ENCODE results near the gene PRDX2. TPM values are rescaled to one million over a fixed set of nuclear protein-coding genes. Genes with fewer than 3 reads are reported as not detected.
"Not testable (repeated sequence)": the region's sequence is repeated elsewhere in the genome, so short reads cannot be mapped to it uniquely, and the experiment has no call there.

Gene PRDX2
- polyA plus RNA-seq, 2 donors, result 157 to 323 TPM

DNA sequence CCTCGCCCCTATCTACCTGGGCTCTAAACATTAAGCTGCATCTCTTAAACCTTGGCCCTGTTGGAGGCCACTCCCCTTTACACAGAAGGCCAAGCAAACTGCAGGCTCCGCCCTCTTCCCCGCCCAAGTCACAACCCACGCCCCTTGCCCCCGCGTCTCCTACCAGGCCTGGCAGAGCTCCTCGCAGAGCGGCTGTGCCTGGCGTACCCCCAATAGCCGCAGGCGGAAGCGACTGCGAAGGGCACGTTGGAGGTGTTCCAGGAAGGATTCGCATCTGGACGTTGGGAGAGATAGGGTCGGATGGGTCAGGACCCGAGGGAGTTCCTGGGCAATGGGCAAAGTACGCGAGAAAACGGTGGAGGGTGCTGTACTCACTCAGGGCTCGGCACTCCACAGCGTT is 26.9 kb upstream of the PRDX2 start:
- Histone ChIP-seq H3K4me3 (ENCODE audit: low read depth in 1 of 2, low read length in 2 of 2) (no peak overlapping the region), H3K4me1 (ENCODE audit: control insufficient read depth in 2 of 2, insufficient read depth in 2 of 2, low read length in 1 of 2) (peaks cover 4 to 10% of the 10 kb centered on the region in 2 donors), H3K27me3 (ENCODE audit: control insufficient read depth in 1 of 2, insufficient read depth in 2 of 2, low read length in 2 of 2) (peaks cover 0 to 1% of the 10 kb centered on the region in 2 donors), H3K36me3 (ENCODE audit: control insufficient read depth in 2 of 2, insufficient read depth in 2 of 2, low read length in 1 of 2) (no peaks in the 10 kb centered on the region), H3K9me3 (ENCODE audit: control insufficient read depth in 2 of 2, insufficient read depth in 1 of 2, low read depth in 1 of 2, low read length in 1 of 2) (no peaks in the 10 kb centered on the region), H3K27ac (ENCODE audit: low read depth in 2 of 2, low read length in 1 of 2) (no peak overlapping the region)
- WGBS, 2 donors, result 7% methylated on average over 23 of the region's 23 CpGs

DNA sequence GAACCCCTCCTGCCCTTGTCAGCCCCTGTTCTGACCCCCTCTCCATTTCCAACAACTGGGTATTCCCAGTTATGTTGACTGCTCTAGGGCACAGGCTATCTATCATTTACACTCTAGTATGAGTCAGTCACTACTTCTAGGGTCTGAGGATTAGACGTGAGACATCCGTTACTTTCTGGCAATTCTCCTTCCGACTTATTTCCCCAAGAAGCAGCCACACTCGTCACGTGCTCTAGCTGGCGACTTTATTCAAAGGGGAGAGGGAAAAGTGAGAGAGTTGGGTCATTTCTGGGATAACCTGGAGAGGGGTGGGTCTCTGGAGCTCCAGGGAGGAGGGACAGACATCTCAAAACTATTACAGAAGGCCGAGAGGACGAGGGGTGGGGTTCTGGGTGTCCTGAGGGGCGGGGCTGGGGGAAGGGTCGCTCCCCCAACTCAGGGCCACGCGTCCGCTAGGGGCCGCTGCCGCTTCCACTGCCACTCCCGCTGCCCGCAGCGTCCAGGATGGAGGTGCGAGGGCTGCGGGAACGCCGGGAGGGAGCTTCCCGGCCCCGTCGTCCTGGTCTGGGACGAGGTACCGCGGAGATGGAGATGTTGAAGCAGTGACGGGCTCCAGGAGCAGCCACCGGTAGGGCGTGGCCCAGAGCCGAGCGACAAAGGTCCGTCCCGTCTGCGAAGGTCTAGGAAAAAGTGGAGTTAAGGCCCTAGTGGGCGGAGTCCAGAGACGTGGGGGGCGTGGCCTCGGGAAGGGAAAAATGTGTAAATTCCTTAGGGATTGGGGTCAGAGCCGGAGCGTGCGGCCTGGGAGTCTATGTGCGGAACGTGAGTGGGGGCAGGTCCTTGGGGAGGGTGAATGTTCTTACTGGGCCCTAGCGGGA is 23.9 kb upstream of the PRDX2 start:
- Histone ChIP-seq H3K27me3 (ENCODE audit: control insufficient read depth in 1 of 2, insufficient read depth in 2 of 2, low read length in 2 of 2) (no peaks in the 10 kb centered on the region), H3K36me3 (ENCODE audit: control insufficient read depth in 2 of 2, insufficient read depth in 2 of 2, low read length in 1 of 2) (no peaks in the 10 kb centered on the region), H3K4me3 (ENCODE audit: low read depth in 1 of 2, low read length in 2 of 2) (peak overlapping the region in 1 of 2 donors; percentile 17), H3K4me1 (ENCODE audit: control insufficient read depth in 2 of 2, insufficient read depth in 2 of 2, low read length in 1 of 2) (peaks cover 4 to 10% of the 10 kb centered on the region in 2 donors), H3K27ac (ENCODE audit: low read depth in 2 of 2, low read length in 1 of 2) (no peak overlapping the region), H3K9me3 (ENCODE audit: control insufficient read depth in 2 of 2, insufficient read depth in 1 of 2, low read depth in 1 of 2, low read length in 1 of 2) (peaks cover 0 to 2% of the 10 kb centered on the region in 2 donors)
- 8% methylated on average over 46 of the region's 46 CpGs for WGBS, 2 donors

DNA sequence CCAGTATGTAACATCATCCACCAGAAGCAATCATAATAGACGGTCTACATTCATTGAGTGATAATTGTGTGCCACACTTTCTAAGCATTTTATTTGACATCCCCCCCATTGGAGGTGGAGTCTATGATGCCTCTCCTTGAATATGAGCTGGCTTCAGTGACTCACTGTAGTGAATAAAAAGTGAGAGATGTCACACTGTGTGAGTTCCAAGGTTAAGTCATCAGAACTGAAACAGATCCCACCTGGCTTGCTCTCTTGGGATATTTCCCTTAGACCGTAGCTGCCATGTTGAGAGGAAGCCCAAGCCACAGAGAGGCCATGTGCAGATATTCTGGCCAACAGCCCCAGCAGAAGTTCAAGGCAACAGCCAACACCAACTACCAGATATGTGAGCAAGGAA is 20.2 kb upstream of the PRDX2 start:
- WGBS, 2 donors, result 76 to 80% methylated on average over 2 of the region's 2 CpGs
- Histone ChIP-seq H3K27ac (ENCODE audit: low read depth in 2 of 2, low read length in 1 of 2) (no peak overlapping the region), H3K27me3 (ENCODE audit: control insufficient read depth in 1 of 2, insufficient read depth in 2 of 2, low read length in 2 of 2) (no peaks in the 10 kb centered on the region), H3K36me3 (ENCODE audit: control insufficient read depth in 2 of 2, insufficient read depth in 2 of 2, low read length in 1 of 2) (no peaks in the 10 kb centered on the region), H3K9me3 (ENCODE audit: control insufficient read depth in 2 of 2, insufficient read depth in 1 of 2, low read depth in 1 of 2, low read length in 1 of 2) (peaks cover 0 to 2% of the 10 kb centered on the region in 2 donors), H3K4me3 (ENCODE audit: low read depth in 1 of 2, low read length in 2 of 2) (no peak overlapping the region), H3K4me1 (ENCODE audit: control insufficient read depth in 2 of 2, insufficient read depth in 2 of 2, low read length in 1 of 2) (peaks cover 4 to 6% of the 10 kb centered on the region in 2 donors)

DNA sequence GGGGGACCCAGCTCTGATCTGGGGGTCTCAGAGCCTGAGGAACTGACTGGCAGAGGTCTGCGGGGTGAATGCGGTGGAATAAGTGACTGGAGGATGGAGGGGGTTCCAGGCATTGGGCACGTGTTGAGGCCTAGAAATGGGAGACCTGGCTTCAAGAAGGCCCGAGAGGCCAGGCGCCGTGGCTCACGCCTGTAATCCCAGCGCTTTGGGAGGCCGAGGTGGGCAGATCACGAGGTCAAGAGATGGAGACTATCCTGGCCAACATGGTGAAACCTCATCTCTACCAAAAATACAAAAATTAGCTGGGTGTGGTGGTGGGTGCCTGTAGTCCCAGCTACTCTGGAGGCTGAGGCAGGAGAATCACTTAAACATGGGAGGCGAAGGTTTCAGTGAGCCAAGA is 16.2 kb upstream of the PRDX2 start:
- not testable (repeated sequence) for H3K27ac ChIP-seq (ENCODE audit: low read depth in 2 of 2, low read length in 1 of 2); H3K4me3 ChIP-seq (ENCODE audit: low read depth in 1 of 2, low read length in 2 of 2); H3K27me3 ChIP-seq (ENCODE audit: control insufficient read depth in 1 of 2, insufficient read depth in 2 of 2, low read length in 2 of 2); H3K9me3 ChIP-seq (ENCODE audit: control insufficient read depth in 2 of 2, insufficient read depth in 1 of 2, low read depth in 1 of 2, low read length in 1 of 2); H3K36me3 ChIP-seq (ENCODE audit: control insufficient read depth in 2 of 2, insufficient read depth in 2 of 2, low read length in 1 of 2); H3K4me1 ChIP-seq (ENCODE audit: control insufficient read depth in 2 of 2, insufficient read depth in 2 of 2, low read length in 1 of 2)
- 93 to 94% methylated on average over 11 of the region's 11 CpGs for WGBS, 2 donors

DNA sequence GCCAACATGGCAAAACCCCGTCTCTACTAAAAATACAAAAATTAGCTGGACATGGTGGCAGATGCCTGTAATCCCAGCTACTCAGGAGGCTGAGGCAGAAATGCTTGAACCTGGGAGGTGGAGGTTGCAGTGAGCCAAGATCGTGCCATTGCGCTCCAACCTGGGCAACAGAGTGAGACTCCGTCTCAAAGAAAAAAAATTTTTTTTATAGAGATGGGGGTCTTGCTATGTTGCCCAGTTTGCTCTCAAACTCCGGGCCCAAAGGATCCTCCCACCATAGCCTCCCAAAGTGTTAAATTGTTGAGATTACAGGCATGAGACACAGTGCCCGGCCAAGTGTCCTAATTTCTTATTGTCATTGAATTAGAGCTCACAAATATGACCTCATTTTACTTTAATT is 15.6 kb upstream of the PRDX2 start:
- H3K27ac ChIP-seq (ENCODE audit: low read depth in 2 of 2, low read length in 1 of 2), result not testable (repeated sequence)

DNA sequence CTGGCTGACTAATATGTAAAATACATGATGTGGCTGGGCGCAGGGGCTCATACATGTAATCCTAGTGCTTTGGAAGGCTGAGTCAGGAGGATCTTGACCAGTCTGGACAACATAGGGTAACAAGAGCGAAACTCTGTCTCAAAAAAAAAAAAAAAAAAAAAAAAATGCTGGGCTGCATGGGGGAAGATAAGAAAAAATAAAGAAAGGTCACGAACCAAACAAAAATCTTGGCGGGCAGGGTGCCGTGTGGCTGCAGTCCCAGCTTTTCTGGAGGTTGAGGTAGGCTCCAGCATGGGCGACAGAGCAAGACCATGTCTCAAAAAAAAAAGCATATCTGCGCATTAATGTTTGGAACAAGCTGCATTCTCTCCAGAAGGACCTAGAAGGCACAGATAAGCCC is 13.5 kb upstream of the PRDX2 start:
- 92 to 93% methylated on average over 7 of the region's 7 CpGs for WGBS, 2 donors
- H3K27ac ChIP-seq (ENCODE audit: low read depth in 2 of 2, low read length in 1 of 2), result no peak overlapping the region
- no peaks in the 10 kb centered on the region for H3K9me3 ChIP-seq (ENCODE audit: control insufficient read depth in 2 of 2, insufficient read depth in 1 of 2, low read depth in 1 of 2, low read length in 1 of 2)
- peaks cover 0 to 4% of the 10 kb centered on the region in 2 donors for H3K36me3 ChIP-seq (ENCODE audit: control insufficient read depth in 2 of 2, insufficient read depth in 2 of 2, low read length in 1 of 2)
- no peaks in the 10 kb centered on the region for H3K27me3 ChIP-seq (ENCODE audit: control insufficient read depth in 1 of 2, insufficient read depth in 2 of 2, low read length in 2 of 2)
- H3K4me1 ChIP-seq (ENCODE audit: control insufficient read depth in 2 of 2, insufficient read depth in 2 of 2, low read length in 1 of 2), result no peaks in the 10 kb centered on the region
- no peak overlapping the region for H3K4me3 ChIP-seq (ENCODE audit: low read depth in 1 of 2, low read length in 2 of 2)

More for the DNA sequence above, 15.6 kb upstream of the PRDX2 start:
- H3K27me3 ChIP-seq (ENCODE audit: control insufficient read depth in 1 of 2, insufficient read depth in 2 of 2, low read length in 2 of 2); H3K4me3 ChIP-seq (ENCODE audit: low read depth in 1 of 2, low read length in 2 of 2); H3K4me1 ChIP-seq (ENCODE audit: control insufficient read depth in 2 of 2, insufficient read depth in 2 of 2, low read length in 1 of 2); H3K9me3 ChIP-seq (ENCODE audit: control insufficient read depth in 2 of 2, insufficient read depth in 1 of 2, low read depth in 1 of 2, low read length in 1 of 2); H3K36me3 ChIP-seq (ENCODE audit: control insufficient read depth in 2 of 2, insufficient read depth in 2 of 2, low read length in 1 of 2): not testable (repeated sequence)
- 91 to 94% methylated on average over 6 of the region's 6 CpGs for WGBS, 2 donors

DNA sequence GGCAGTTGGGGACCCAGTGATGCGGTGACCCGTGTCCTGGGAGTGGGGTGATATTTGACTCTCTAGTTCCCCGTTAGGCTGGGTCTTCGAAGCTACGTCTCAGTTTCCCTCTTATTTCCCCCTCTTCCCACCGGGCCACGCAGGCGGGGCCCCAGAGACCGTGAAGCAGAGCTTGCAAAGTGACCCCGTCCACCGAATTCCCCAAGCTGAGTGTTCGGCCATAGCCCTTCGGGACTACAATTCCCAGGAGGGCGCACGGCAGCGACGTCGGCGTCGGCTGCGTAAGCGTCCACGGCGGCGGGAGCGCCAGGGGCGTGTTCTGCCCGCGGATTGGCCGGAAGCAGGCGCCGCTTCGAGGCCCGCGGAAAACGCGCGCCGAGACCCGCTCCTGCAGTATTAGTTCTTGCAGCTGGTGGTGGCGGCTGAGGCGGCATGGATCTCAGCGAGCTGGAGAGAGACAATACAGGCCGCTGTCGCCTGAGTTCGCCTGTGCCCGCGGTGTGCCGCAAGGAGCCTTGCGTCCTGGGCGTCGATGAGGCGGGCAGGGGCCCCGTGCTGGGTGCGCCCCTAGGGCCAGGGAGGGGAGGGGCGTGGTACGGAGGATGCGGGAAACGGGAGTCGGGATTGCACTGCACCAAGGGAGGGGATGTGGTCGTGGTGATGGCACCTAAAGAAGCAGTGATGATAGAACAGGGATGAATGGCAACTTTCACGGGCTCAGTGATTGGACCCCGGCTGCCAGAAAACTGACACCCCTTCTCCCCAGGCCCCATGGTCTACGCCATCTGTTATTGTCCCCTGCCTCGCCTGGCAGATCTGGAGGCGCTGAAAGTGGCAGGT is 4.9 kb upstream of the PRDX2 start, which contains the start of gene RNASEH2A:
RNASEH2A (plus strand) TSS at position 343 of the 840 bp plus-strand sequence; CDS start at position 433, 90 bp downstream.
- Histone ChIP-seq H3K27me3 (ENCODE audit: control insufficient read depth in 1 of 2, insufficient read depth in 2 of 2, low read length in 2 of 2) (no peaks in the 10 kb centered on the region), H3K4me3 (ENCODE audit: low read depth in 1 of 2, low read length in 2 of 2) (peak within 1 kb of the TSS; percentile 56 to 73), H3K4me1 (ENCODE audit: control insufficient read depth in 2 of 2, insufficient read depth in 2 of 2, low read length in 1 of 2) (peaks cover 4 to 5% of the 10 kb centered on the region in 2 donors), H3K9me3 (ENCODE audit: control insufficient read depth in 2 of 2, insufficient read depth in 1 of 2, low read depth in 1 of 2, low read length in 1 of 2) (no peaks in the 10 kb centered on the region), H3K36me3 (ENCODE audit: control insufficient read depth in 2 of 2, insufficient read depth in 2 of 2, low read length in 1 of 2) (no peaks in the 10 kb centered on the region), H3K27ac (ENCODE audit: low read depth in 2 of 2, low read length in 1 of 2) (peak within 1 kb of the TSS; percentile 44 to 73)
- WGBS, 2 donors, result 4% methylated on average over 65 to 66 of the region's 66 CpGs

DNA sequence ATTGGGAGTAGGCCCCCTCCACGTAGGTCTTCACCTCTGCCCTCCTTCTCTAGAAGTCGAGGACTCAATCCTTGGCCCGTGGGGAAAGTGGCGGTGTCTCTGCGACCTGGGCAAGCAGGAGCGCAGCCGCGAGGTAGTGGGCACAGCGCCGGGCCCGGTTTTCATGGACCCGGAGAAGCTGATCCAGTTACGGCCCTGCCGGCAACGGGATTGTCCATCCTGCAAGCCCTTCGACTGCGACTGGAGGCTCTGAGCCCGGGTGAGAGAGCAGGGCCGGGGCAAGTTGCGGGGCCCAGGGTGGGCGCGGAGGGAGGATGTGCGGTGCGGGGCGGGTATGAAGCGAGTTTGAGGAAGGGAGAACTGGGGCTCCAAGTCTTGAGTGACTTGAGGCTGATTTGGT is 2.5 kb upstream of the PRDX2 start:
- no peaks in the 10 kb centered on the region for H3K9me3 ChIP-seq (ENCODE audit: control insufficient read depth in 2 of 2, insufficient read depth in 1 of 2, low read depth in 1 of 2, low read length in 1 of 2)
- peaks cover 0 to 10% of the 10 kb centered on the region in 2 donors for H3K36me3 ChIP-seq (ENCODE audit: control insufficient read depth in 2 of 2, insufficient read depth in 2 of 2, low read length in 1 of 2)
- H3K4me3 ChIP-seq (ENCODE audit: low read depth in 1 of 2, low read length in 2 of 2), result no peak overlapping the region
- WGBS, 2 donors, result 92 to 93% methylated on average over 26 of the region's 26 CpGs
- no peak overlapping the region for H3K27ac ChIP-seq (ENCODE audit: low read depth in 2 of 2, low read length in 1 of 2)
- no peaks in the 10 kb centered on the region for H3K27me3 ChIP-seq (ENCODE audit: control insufficient read depth in 1 of 2, insufficient read depth in 2 of 2, low read length in 2 of 2)
- peaks cover 7% of the 10 kb centered on the region in 2 donors for H3K4me1 ChIP-seq (ENCODE audit: control insufficient read depth in 2 of 2, insufficient read depth in 2 of 2, low read length in 1 of 2)

DNA sequence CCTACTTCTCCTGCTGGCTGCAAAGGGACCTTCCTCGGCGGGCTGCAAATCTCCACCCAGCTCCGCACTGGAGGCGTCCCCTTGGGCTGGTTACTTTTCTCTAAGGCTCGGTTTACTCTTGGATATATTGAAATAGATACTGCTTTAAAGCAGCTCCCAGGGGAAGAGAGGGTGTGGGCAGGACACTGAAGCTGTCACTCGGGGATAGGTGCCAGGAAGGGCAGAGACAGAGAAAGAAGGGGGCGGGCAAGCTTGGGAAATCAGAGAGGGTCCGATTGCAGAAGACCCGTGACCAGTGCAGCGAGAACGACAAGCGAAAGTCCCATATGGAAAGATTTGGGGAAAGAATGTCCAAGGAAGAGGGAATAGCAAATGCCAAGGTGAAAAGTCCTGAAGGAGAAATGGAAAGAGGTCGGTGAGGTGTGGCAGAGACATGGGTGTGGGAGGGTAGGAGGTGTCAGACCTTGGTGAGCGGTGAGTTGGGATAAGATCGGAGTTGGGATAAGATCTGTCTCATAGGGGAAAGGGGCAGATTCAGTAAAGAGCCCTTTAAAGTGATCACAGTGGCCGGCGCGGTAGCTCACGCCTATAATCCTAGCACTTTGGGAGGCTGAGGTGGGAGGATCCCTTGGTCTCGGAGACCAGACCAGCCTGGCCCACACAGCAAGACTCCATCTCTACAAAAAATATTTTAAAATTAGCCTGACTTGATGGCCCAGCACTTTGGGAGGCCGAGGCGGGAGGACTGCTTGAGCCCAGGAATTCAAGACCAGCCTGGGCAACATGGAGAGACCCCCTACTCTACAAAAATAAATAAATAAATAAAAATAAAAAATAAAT is 887 bp upstream of the PRDX2 start:
- peaks cover 7% of the 10 kb centered on the region in 2 donors for H3K4me1 ChIP-seq (ENCODE audit: control insufficient read depth in 2 of 2, insufficient read depth in 2 of 2, low read length in 1 of 2)
- H3K27ac ChIP-seq (ENCODE audit: low read depth in 2 of 2, low read length in 1 of 2), result peak overlapping the region; percentile 29 to 80
- WGBS, 2 donors, result 39% methylated on average over 22 of the region's 22 CpGs
- H3K4me3 ChIP-seq (ENCODE audit: low read depth in 1 of 2, low read length in 2 of 2), result peak overlapping the region; percentile 84 to 91
- H3K9me3 ChIP-seq (ENCODE audit: control insufficient read depth in 2 of 2, insufficient read depth in 1 of 2, low read depth in 1 of 2, low read length in 1 of 2), result no peaks in the 10 kb centered on the region
- peaks cover 0 to 10% of the 10 kb centered on the region in 2 donors for H3K36me3 ChIP-seq (ENCODE audit: control insufficient read depth in 2 of 2, insufficient read depth in 2 of 2, low read length in 1 of 2)
- H3K27me3 ChIP-seq (ENCODE audit: control insufficient read depth in 1 of 2, insufficient read depth in 2 of 2, low read length in 2 of 2), result no peaks in the 10 kb centered on the region
